ENCODE data around the gene EEIG1. TPM values are rescaled to one million over a fixed set of nuclear protein-coding genes. Genes with fewer than 3 reads are reported as not detected.

Gene EEIG1
- total and polyA plus RNA-seq, 8 donors: 25.4 to 85.4 (median 62.1) TPM

DNA sequence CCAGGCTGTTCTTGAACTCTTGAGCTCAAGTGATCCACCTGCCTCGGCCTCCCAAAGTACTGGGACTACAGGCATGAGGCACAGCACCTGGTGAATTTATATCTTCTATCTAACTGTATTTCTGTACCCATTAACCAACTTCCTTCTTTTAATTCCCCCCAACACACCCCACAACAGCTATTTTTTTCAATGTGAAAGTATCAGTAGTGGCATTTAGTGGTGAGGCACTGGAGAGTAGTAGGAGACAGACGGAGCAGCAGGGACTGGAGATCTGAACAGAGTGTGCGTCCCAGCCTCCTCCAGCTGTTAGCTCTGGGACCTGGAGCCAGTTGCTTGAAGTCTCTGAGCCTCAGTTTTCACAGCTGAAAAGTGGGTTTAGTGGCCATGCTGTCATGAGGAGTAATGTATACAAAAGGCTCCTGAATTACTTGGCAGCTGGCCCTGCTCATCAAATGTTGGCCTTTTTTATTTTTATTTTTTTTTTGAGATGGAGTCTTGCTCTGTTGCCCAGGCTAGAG lies 11.0 kb upstream of the EEIG1 start:
- TF ChIP-seq, protein P1, sequence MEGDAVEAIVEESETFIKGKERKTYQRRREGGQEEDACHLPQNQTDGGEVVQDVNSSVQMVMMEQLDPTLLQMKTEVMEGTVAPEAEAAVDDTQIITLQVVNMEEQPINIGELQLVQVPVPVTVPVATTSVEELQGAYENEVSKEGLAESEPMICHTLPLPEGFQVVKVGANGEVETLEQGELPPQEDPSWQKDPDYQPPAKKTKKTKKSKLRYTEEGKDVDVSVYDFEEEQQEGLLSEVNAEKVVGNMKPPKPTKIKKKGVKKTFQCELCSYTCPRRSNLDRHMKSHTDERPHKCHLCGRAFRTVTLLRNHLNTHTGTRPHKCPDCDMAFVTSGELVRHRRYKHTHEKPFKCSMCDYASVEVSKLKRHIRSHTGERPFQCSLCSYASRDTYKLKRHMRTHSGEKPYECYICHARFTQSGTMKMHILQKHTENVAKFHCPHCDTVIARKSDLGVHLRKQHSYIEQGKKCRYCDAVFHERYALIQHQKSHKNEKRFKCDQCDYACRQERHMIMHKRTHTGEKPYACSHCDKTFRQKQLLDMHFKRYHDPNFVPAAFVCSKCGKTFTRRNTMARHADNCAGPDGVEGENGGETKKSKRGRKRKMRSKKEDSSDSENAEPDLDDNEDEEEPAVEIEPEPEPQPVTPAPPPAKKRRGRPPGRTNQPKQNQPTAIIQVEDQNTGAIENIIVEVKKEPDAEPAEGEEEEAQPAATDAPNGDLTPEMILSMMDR (IDR thresholded peaks at IDR 0.05): no peak
- peaks cover 17 to 24% (median 21%) of the 10 kb centered on the region in 3 donors for H3K4me1 ChIP-seq
- no peaks in the 10 kb centered on the region for H3K36me3 ChIP-seq
- peak overlapping the region in 1 of 4 donors; percentile 70 for H3K27ac ChIP-seq
- FAIRE-seq: no peak
- DNase-seq: no peak
- no peak for ATAC-seq
- no peaks in the 10 kb centered on the region for H3K9me3 ChIP-seq
- H3K4me3 ChIP-seq: no peak overlapping the region
- WGBS, 2 donors: 93 to 96% methylated on average over 3 of the region's 3 CpGs
- intact Hi-C loops (cut with DNase I): no loop called here
- no peaks in the 10 kb centered on the region for H3K27me3 ChIP-seq

DNA sequence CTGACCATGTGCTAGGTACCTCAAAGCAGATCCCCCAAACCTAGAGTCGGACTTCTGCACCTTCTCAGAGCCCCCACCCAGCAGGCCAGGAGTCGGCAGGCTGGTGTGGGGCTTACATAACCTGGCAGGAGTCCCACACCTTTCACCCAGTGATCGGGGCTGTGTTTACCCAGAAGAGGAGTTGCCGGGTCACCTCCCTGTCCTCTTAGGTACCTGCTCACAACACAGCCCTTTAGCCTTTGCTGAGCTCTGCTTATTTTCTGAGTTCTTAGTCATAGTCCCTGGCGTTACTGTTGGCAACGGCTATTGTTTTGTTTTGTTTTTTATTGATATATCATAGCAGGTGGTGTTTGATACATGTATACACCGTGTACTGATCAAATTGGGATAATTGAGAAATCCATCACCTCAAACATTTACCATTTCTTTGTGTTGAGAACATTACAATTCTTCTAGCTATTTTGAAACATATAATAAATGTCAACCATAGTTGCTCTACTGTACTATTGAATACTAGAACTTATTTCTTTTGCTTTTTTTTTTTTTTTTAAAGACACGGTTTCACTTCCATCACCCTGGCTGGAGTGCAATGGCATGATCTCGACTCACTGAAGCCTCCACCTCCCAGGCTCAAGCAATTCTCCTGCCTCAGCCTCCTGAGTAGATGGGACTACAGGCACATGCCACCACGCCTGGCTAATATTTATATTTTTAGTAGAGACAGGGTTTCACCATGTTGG lies 10.4 kb upstream of the EEIG1 start:
- peaks cover 22 to 31% (median 27%) of the 10 kb centered on the region in 3 donors for H3K4me1 ChIP-seq
- 34 to 38% methylated on average over 10 of the region's 10 CpGs for WGBS, 2 donors
- H3K27ac ChIP-seq: peak overlapping the region; percentile 37 to 70 (median 58)
- FAIRE-seq (no peak), DNase-seq (peak in 3 of 6 donors; percentile 55 to 74 (median 71)), ATAC-seq (peak; percentile 51 to 69 (median 58))
- TF ChIP-seq, protein P1 (IDR thresholded peaks at IDR 0.05): no peak
- no peaks in the 10 kb centered on the region for H3K36me3 ChIP-seq
- H3K27me3 ChIP-seq: no peaks in the 10 kb centered on the region
- no peaks in the 10 kb centered on the region for H3K9me3 ChIP-seq
- intact Hi-C loops (cut with DNase I): no loop called here
- H3K4me3 ChIP-seq: no peak overlapping the region

DNA sequence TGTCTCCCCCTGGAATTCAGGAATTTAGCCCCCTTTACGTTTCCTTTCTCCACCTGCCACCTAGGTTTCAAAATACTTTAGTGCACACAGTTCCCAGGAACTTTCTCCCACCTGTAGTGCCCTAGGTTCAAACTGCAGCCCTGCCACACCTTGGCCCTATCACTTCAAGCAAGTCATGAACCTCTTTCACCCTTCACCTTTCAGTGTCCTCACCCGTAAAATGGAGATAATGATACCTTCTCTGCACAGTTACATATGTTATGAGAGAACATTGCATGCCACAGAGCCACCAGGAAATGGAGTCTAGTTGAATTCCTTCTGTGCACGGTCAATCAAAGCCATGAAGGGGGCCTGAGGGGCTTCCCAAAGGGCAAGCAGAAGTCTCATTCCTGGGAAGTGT lies 9.8 kb upstream of the EEIG1 start:
- no peak for DNase-seq
- WGBS, 2 donors: 75% methylated on average over 3 of the region's 3 CpGs
- FAIRE-seq: no peak
- Histone ChIP-seq H3K4me3 (no peak overlapping the region), H3K36me3 (no peaks in the 10 kb centered on the region), H3K27ac (peak overlapping the region; percentile 37 to 70 (median 58)), H3K9me3 (no peaks in the 10 kb centered on the region), H3K4me1 (peaks cover 27 to 34% (median 30%) of the 10 kb centered on the region in 3 donors), H3K27me3 (no peaks in the 10 kb centered on the region)
- intact Hi-C loops (cut with DNase I): no loop called here
- ATAC-seq: no peak
- TF ChIP-seq, protein P1 (IDR thresholded peaks at IDR 0.05): no peak

DNA sequence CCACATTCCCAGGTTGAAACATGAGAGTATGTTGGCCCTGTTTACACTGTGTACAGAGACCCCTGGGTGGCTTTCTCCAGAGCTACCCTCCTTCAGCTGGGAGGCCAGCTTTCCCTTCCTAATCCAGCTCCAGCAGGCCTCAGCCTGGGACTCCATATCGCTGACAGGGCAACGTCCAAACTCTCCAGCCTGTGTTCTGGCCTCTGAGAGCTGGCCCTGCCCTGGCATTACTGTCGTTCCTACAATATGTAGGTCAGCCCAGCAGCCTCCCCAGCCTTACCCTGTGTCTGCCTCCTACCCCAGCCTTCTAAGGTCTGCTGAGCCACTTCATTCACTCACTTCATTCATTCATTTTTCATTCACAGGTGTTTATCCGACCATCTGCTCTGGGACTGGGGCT lies 8.3 kb upstream of the EEIG1 start:
- H3K27me3 ChIP-seq: no peaks in the 10 kb centered on the region
- H3K27ac ChIP-seq: peak overlapping the region in 1 of 4 donors; percentile 4
- no peaks in the 10 kb centered on the region for H3K9me3 ChIP-seq
- WGBS, 2 donors: 41 to 54% methylated on average over 4 of the region's 4 CpGs
- intact Hi-C loops (cut with DNase I): no loop called here
- peaks cover 27 to 34% (median 30%) of the 10 kb centered on the region in 3 donors for H3K4me1 ChIP-seq
- TF ChIP-seq, protein P1 (IDR thresholded peaks at IDR 0.05): no peak
- H3K36me3 ChIP-seq: no peaks in the 10 kb centered on the region
- H3K4me3 ChIP-seq: no peak overlapping the region
- FAIRE-seq (no peak), DNase-seq (no peak), ATAC-seq (no peak)

Measured in pancreas (tissue), 10 donors.